HepG2 (cell line): Measurements from ENCODE around the gene CNPY4. TPM values are rescaled to one million over a fixed set of nuclear protein-coding genes. Genes with fewer than 3 reads are reported as not detected.

Source experiments
- CENPBD1 ChIP-seq: sonication (generic); formaldehyde crosslinking; IDR thresholded peaks from 2 replicates; pipeline ENCODE4 v1.8.0; 2022; ENCODE audit warnings: missing genetic modification reagents, low read depth, mild to moderate bottlenecking, borderline replicate concordance
- DDIT3 ChIP-seq: sonication (generic); formaldehyde crosslinking; IDR thresholded peaks from 2 replicates; pipeline ENCODE4 v1.4.0; 2020; ENCODE audit warnings: mild to moderate bottlenecking, missing genetic modification reagents
- FOXM1 ChIP-seq: sonication (generic); formaldehyde crosslinking; IDR thresholded peaks from 2 replicates; pipeline ENCODE4 v1.5.0; 2020; ENCODE audit warnings: missing genetic modification reagents
- HOXD1 ChIP-seq: sonication (generic); formaldehyde crosslinking; IDR thresholded peaks from 2 replicates; pipeline ENCODE4 v1.5.0; 2020; ENCODE audit warnings: missing genetic modification reagents
- ISX ChIP-seq: sonication (generic); formaldehyde crosslinking; conservative IDR thresholded peaks from 2 replicates; pipeline ENCODE4 v1.5.0; 2020; ENCODE audit warnings: missing genetic modification reagents
- KAT2B ChIP-seq: fragments of 150-350 bp; IDR thresholded peaks from 2 replicates; pipeline ENCODE4 v1.6.1; 2014; ENCODE audit warnings: low read depth, low read length, borderline replicate concordance
- KMT2B ChIP-seq: IDR thresholded peaks from 2 replicates; pipeline ENCODE4 v1.6.1; 2016; ENCODE audit warnings: missing genetic modification reagents, missing compliant biosample characterization
- STAG1 ChIP-seq: sonication (generic); formaldehyde crosslinking; IDR thresholded peaks from 2 replicates; pipeline ENCODE4 v1.4.0; 2020; ENCODE audit warnings: missing genetic modification reagents
- YEATS4 ChIP-seq: sonication (generic); formaldehyde crosslinking; IDR thresholded peaks from 2 replicates; pipeline ENCODE4 v1.4.0; 2020; ENCODE audit warnings: missing genetic modification reagents, borderline replicate concordance
- ZHX1 ChIP-seq: sonication (generic); formaldehyde crosslinking; IDR thresholded peaks from 2 replicates; pipeline ENCODE4 v1.8.1; 2022; ENCODE audit warnings: low read depth, mild to moderate bottlenecking, missing genetic modification reagents
- ZNF101 ChIP-seq: sonication (generic); formaldehyde crosslinking; IDR thresholded peaks from 2 replicates; pipeline ENCODE4 v1.4.0; 2020; ENCODE audit warnings: mild to moderate bottlenecking, low read depth, missing genetic modification reagents, borderline replicate concordance
- ZNF225 ChIP-seq: sonication (generic); formaldehyde crosslinking; IDR thresholded peaks from 2 replicates; pipeline ENCODE4 v1.4.0; 2020; ENCODE audit warnings: mild to moderate bottlenecking, missing genetic modification reagents
- ZNF326 ChIP-seq: sonication (generic); formaldehyde crosslinking; IDR thresholded peaks from 2 replicates; pipeline ENCODE4 v1.4.0; 2020; ENCODE audit warnings: missing genetic modification reagents, borderline replicate concordance
- ZNF512 ChIP-seq: sonication (generic); formaldehyde crosslinking; IDR thresholded peaks from 2 replicates; pipeline ENCODE4 v1.4.0; 2020; ENCODE audit warnings: mild to moderate bottlenecking, missing genetic modification reagents
- ZNF563 ChIP-seq: sonication (generic); formaldehyde crosslinking; IDR thresholded peaks from 2 replicates; pipeline ENCODE4 v1.8.0; 2022; ENCODE audit warnings: mild to moderate bottlenecking, moderate library complexity, missing genetic modification reagents
- ZNF776 ChIP-seq: sonication (generic); formaldehyde crosslinking; IDR thresholded peaks from 2 replicates; pipeline ENCODE4 v1.4.0; 2020; ENCODE audit warnings: mild to moderate bottlenecking, missing genetic modification reagents
- polyA plus RNA-seq, 8 experiments: library from polyadenylated mRNA; depleted of rRNA in 3 of 8; stranded (reverse) in 7 of 8; unstranded in 1 of 8; fragments of >200 nt; fragmentation: Illumina TruSeq in 4 of 8; extraction: Trizol in 4 of 8; gene quantifications; 2 replicates each; pipeline versions ENCODE4 v1.2.1 to v1.2.3, GENCODE V29; 2011 to 2016; ENCODE audit warnings: low read depth in 4 of 8, missing spikeins in 1 of 8, mixed read lengths in 1 of 8; ENCODE audit not compliant: insufficient read depth in 1 of 8
- total RNA-seq, 5 experiments: library from RNA; depleted of rRNA; stranded (reverse); fragments of >200 nt; fragmentation: Illumina TruSeq; extraction: Trizol; gene quantifications; 2 replicates each; pipeline ENCODE4 v1.2.3, GENCODE V29; 2016; ENCODE audit warnings: low read depth in 1 of 5
- TF ChIP-seq, protein P1 (sequence below): sonication (generic); formaldehyde crosslinking; IDR thresholded peaks from 2 replicates; pipeline ENCODE4 v1.5.1; 2020; ENCODE audit warnings: mild to moderate bottlenecking, missing genetic modification reagents, borderline replicate concordance

CNPY4 gene
- total and polyA plus RNA-seq, 2 of the 13 experiments (the other 11 are each of a cell fraction or from before 2014, with no cell fraction given) = 6.2 to 12.7 TPM

- TF ChIP-seq, protein P1, sequence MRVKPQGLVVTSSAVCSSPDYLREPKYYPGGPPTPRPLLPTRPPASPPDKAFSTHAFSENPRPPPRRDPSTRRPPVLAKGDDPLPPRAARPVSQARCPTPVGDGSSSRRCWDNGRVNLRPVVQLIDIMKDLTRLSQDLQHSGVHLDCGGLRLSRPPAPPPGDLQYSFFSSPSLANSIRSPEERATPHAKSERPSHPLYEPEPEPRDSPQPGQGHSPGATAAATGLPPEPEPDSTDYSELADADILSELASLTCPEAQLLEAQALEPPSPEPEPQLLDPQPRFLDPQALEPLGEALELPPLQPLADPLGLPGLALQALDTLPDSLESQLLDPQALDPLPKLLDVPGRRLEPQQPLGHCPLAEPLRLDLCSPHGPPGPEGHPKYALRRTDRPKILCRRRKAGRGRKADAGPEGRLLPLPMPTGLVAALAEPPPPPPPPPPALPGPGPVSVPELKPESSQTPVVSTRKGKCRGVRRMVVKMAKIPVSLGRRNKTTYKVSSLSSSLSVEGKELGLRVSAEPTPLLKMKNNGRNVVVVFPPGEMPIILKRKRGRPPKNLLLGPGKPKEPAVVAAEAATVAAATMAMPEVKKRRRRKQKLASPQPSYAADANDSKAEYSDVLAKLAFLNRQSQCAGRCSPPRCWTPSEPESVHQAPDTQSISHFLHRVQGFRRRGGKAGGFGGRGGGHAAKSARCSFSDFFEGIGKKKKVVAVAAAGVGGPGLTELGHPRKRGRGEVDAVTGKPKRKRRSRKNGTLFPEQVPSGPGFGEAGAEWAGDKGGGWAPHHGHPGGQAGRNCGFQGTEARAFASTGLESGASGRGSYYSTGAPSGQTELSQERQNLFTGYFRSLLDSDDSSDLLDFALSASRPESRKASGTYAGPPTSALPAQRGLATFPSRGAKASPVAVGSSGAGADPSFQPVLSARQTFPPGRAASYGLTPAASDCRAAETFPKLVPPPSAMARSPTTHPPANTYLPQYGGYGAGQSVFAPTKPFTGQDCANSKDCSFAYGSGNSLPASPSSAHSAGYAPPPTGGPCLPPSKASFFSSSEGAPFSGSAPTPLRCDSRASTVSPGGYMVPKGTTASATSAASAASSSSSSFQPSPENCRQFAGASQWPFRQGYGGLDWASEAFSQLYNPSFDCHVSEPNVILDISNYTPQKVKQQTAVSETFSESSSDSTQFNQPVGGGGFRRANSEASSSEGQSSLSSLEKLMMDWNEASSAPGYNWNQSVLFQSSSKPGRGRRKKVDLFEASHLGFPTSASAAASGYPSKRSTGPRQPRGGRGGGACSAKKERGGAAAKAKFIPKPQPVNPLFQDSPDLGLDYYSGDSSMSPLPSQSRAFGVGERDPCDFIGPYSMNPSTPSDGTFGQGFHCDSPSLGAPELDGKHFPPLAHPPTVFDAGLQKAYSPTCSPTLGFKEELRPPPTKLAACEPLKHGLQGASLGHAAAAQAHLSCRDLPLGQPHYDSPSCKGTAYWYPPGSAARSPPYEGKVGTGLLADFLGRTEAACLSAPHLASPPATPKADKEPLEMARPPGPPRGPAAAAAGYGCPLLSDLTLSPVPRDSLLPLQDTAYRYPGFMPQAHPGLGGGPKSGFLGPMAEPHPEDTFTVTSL (CRISPR knock-in tag) = no peak; the same call in 1 of the 2 replicates
- TF ChIP-seq ZNF563 (peak; percentile 66; the same call in 1 of the 2 replicates), KAT2B (no peak), ZNF776 (CRISPR knock-in tag) (peak; percentile 58; the same call in 1 of the 2 replicates), KMT2B (CRISPR knock-in tag) (peak; percentile 80), FOXM1 (no peak), YEATS4 (CRISPR knock-in tag) (peak; percentile 61; the same call in 1 of the 2 replicates), ZHX1 (CRISPR knock-in tag) (no peak), ZNF225 (peak; percentile 86; the same call in 1 of the 2 replicates), STAG1 (CRISPR knock-in tag) (no peak), ZNF326 (CRISPR knock-in tag) (no peak), DDIT3 (no peak), ZNF101 (CRISPR knock-in tag) (peak; percentile 43; the same call in 1 of the 2 replicates), ISX (CRISPR knock-in tag) (peak; percentile 69; the same call in 1 of the 2 replicates), ZNF512 (CRISPR knock-in tag) (no peak), HOXD1 (peak; percentile 19; the same call in 1 of the 2 replicates), CENPBD1 (CRISPR knock-in tag) (no peak)
Measured at GRCh38 chr7:100126931-100127865, 7.8 kb downstream of the CNPY4 start, which contains the start of gene MBLAC1 (continued).
